M059J (cell line): ENCODE data around the gene WIPF1. TPM values are rescaled to one million over a fixed set of nuclear protein-coding genes. Genes with fewer than 3 reads are reported as not detected.

Experiments
- DNase-seq: peaks from one replicate; pipeline ENCODE4 v3.0.0-alpha.2; 2012; ENCODE audit warnings: low read depth
- total RNA-seq: library from RNA; depleted of rRNA; stranded (reverse); fragments of >200 nt; shearing (Covaris generic); gene quantifications from 2 replicates; pipeline ENCODE4 v1.2.3, GENCODE V29; 2014

WIPF1 gene
- total RNA-seq, 1 experiment from 2014 or later, result 10.6 TPM

DNA sequence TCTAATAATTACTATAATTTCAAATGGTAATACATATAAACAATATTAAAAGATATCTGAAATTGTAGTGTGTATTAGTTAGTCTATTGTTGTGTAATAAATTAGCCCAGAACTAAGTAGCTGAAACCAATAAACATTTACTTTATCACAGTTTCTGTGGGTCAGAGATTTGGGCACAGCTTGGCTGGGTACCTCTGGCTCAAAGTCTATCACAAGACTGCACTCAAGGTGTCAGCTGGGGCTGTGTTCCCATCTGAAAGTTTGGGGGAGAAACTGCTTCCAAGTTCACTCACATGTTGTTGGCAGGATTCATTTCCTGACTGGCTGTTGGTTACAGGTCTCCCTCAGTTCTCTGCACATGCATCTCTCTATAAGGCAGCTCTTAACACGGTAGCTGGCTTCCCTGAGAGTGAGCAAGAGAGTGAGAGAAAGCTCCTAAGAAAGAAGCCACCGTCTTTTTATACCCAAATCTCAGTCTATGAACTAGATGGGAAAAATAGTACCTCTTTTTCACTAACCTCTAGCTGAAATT lies 25.6 kb upstream of the WIPF1 start:
- DNase-seq, result no peak

DNA sequence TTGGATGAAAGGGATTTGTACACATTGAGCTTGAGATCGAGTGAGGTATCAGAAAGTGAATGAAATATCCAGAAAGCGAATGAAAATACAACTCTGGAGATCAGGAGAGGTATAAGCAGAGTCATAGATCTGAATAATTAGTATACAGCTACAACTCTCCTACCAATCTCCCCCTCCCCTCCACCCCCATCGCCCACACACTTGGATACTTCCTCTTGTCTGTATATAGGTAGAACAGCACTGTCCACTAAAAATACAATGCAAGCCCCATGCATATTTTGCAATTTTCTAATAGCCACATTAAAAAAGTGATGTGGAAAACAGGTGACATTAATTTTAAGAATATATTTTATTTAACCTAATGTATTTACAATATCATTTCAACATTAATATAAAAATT lies 23.7 kb upstream of the WIPF1 start:
- DNase-seq, result no peak

DNA sequence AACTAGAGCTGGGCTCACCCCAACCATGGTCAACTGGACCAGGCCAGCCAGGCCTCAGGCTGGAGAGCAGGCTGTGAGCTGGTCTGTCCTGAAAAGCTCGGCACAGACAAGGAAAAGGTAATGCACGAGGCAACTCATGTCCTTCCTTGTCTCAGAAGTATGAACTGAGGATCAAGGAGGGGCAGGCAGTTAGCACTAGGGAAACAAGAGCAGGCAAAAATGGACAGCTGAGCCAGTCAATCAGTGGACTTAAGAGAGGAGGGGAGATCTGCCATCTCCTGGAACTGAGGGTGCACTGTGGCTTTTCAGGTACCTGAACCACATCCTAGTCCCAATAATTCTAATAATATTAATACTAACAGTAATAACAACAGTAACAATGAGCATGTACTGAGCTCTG lies 20.6 kb upstream of the WIPF1 start:
- no peak for DNase-seq

DNA sequence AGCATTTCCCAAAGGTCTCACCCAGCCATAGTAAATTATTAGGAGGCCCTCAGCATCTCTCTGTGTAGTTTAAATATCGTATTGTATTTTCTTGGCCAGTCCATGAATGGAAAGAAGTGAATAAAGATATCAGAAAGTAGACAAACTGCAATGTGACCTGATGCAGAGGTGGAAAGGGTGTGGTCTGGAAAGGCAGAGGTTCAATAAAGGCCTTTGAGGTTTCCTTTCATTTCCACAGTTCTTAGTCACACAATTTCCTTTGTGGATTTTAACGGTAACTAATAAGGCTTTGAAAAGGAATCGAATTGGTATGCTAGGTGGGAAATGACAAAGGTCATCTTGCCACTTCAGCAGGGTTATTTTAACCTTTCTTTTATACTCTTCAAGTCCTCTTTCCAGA lies 20.1 kb upstream of the WIPF1 start:
- peak; percentile 39 for DNase-seq

DNA sequence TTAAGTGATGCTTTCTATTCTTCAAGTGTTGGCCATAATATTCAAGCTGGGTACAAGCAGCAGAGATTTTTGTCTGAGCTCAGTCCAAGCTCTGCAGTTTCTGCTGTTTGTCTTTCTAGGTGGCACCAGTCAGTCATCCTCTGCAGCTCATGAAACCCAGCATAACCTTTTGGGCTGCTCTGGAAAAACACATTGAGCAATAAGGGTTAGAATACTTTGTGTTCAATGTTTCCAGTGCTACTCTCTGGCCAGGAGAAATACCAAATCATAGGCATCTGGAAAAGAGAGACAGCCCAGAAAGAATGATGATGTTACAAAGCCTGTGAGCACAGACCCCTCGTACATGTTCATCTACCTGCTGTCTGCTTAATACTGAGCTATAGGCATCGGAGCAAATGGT lies 19.5 kb upstream of the WIPF1 start:
- no peak for DNase-seq

DNA sequence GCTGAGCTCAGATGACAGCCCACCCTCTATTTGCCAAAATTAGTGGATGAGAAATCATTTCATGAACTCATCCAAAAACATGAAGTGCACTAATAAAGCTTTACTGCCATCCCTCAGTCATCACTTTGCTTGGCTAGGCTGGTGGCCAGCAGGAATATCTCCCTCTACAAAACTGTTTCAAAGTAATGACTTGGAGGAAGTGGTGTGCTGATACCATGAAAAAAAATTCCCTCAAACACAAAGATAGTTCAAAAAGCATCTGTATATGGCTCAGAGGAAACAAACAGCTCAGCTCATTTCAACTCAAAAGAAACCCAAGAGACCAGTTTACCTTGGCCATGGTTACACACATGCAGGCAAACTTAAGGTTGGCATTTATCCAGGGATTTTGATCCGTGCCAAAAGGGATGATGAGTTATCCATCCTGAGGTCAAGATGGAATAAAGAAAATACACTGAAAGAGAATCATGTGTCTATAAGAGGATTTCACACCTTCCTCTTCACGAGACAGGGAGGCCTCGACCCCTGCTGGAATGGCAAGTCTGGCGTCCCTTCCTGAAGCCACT lies 18.4 kb upstream of the WIPF1 start:
- peak; percentile 87 for DNase-seq

DNA sequence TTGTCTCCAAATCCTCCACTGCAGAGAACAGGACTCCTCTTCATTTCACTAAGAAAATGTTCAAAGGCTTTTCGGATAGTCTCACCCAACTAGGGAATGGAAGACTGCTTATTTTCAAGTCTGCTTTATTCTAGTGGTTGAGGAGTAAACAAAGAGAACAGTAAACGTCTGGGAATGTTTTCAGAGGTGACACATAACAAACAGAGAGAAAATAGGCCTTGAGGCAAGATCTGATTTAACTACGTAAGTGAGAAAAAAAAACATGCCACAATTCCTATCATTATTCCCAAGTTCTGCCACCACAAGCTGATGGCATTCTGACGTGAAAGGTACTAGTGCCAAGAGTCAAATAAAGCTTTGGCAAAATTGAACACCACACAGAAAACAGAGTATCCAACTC lies 16.7 kb upstream of the WIPF1 start:
- DNase-seq, result peak; percentile 93

DNA sequence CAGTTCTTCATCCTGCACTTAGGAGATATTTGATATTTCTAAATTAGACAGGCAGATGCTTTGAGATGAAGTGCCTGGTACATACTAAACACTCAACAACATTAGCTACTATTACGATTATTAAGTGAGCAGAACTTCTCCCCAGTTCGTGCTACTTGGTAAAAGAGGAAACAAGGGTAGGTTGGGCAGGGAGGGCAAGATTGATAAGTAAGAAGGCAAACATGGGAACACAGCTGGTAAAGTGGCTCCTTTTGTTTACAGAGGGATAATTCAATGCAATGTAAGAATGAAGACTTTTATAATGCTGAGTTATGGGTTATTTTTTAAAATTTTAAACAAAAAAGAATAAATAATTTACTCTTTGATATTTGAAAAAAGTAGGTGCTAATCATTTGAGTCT lies 15.9 kb upstream of the WIPF1 start:
- DNase-seq, result no peak

DNA sequence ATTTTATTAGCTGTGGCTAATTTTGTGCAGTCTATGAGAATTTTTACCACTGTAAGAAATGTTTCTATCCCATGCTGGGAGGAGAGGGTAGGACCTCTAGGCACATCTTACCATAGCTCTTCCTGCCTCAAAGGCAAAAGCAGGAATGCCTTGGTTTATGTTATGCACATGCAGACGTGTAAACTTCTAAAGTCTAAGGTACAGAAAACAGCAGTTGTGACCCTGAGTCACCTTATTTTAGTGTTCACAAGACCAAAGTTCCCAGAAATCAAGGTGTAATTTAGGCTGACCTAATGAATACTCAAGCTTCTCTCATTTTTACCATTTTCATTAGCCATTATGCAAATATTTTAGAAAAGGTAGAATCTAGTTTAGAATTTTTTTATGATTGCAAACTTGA lies 15.4 kb upstream of the WIPF1 start:
- no peak for DNase-seq

DNA sequence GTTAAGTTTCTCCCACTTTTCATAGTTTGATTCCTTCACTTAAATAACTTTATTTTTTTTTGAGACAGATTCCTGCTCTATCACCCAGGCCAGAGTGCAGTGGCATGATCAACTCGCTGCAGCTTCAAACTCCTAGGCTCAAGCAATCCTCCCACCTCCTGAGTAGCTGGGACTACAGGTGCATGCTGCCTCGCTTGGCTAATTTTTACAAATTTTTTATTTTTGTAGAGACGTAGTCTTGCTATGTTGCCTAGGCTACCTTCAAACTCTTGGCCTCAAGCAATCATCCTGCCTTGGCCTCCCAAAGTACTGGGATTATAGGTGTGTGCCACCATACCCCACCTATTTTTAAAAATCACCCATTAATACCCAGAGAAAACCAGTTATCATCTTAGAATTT lies 14.2 kb upstream of the WIPF1 start:
- no peak for DNase-seq

DNA sequence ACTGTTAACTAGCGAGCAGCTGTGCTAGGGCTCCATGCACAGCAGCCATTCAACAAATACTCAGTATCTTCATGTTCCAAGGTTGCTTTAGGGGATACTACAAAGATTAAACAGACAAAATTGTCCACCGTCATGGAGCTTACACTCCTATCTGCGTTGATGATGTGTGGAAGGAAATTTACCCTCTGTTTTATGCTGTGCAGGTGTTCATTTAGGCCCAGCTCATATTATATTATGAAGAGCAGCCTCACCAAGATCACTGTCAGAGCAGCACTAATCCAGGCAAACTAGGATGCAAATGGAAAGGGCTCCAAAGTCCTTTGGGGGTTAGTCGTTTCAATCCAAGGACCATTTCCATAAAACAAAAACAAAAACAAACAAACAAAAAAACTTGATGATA lies 13.4 kb upstream of the WIPF1 start:
- DNase-seq, result no peak

DNA sequence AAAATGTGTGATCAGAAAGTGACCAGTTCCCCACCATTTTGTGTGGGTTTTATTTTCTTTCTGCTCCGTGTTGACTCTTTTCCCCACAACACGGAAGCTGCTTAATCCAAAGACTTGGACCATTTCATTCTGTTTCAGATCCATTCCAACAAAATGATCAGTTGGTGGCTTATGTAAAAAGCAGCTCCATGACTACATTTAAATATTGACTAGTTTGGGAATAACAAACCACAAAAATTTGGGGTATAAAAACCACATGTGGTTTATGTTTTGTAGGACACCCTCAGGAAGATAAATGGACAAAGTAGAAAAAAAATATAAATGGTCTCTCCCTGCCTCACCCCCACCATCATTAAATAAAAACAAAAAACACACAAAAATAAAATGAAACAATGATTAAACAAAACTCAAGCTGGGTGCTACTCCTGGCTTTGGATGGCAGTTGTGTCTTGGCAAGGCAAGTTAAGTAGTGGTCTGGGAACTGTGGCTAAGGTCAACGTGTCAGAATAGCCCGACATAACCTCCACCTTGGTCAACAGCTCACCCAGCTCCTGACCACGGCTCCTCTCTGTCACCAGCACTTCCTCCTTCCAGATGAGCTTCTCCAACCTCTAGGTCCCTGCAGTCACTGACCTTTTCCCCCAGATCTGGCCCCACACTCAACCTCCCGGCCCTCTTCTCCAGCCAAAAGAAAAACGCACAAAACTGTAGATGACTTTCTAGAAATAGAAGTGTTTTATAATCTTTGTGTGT lies 12.8 kb upstream of the WIPF1 start:
- DNase-seq, result peak; percentile 72

DNA sequence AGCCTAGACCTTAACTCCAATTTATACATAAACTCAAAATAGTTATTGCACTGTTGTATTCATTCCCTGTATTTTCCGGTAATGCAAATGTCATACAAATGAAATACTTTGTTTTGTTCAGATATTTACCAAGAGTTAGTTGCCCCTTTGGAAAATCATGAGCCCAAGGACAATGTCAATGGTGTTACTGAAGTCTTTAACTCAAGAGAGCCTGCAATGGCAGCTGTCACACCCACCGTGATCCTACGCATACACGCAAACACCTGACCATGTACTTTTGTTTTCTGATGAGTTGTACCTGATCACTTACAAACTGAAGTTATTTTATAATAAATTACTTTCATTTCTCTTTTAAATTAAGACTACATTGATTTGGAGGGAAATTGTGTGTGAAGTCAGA lies 11.7 kb upstream of the WIPF1 start:
- no peak for DNase-seq

DNA sequence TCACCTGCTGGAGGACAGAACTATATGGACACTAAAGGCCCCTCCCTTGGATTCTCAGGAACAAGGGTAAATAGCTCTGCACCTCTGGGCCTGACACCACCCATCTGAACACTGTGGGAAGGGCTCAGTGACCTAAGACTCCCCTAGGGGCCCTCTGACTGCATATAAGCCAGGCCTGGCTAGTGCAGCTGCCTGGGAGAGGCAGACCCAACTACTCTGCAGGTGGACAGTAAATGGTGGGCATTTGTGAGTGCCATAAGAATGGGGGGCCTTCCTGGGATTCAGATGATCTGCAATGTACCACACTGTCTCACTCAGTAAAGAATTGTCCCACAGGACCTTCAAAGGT lies 11.2 kb upstream of the WIPF1 start:
- DNase-seq, result no peak

DNA sequence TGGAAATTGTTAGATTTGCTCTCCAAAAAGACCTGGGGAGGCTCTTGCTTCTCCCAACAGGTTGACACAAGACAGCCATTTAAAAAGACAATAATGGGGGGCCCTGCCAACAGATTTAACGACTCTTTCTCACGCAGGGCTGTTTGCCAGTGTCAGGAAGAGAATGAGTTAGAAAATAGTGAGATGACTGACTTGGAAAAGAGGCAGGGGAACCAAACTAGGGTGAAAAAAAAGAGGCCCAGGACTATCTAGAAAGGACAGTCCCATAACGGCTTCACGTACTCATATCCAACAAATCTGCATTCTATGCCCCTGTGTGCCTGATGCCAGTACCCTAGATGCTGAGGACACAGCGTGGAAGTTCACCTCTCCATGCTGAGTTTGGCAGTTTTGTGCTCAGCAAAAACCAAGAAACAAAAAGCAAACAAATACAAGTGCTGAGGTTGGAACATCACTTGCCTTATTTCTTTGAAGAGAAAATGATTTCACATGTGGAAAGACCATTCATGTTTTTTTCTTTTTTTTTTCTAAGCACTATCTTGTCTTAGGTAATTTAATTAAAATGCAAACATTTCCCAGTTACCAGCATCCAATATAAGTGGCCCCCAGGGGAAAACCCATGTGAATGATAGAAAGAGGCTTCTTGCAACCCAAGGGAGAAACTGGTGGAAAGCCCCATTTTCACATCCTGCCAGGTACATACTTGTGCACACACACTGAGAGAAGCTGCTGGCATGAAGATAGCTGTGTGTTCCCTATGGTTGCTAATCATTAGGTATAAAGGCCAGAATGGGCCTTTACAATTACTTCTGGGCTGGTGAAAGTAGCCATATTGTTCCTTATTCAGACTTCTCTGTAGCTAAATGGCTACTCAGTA lies 10.6 kb upstream of the WIPF1 start:
- DNase-seq, result no peak

DNA sequence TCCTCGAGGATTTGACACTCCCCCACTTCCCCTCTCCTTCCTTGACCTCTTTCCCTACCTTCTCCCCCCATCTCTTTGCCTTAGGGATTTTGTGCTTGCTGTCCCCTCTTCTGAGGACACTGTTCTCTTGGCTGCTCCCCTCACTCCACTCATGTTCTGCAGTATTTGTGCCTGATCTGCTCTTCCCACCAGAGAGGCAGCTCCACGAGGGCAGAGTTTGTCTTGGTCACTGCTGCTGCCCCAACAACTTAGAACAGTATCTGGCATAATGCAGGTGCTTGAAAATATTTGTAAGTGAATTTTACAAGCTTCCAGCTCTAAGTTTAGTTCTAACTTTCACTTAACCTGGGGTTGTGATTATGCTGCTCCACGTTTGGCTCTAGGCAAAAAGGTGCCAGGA lies 10.0 kb upstream of the WIPF1 start:
- no peak for DNase-seq

DNA sequence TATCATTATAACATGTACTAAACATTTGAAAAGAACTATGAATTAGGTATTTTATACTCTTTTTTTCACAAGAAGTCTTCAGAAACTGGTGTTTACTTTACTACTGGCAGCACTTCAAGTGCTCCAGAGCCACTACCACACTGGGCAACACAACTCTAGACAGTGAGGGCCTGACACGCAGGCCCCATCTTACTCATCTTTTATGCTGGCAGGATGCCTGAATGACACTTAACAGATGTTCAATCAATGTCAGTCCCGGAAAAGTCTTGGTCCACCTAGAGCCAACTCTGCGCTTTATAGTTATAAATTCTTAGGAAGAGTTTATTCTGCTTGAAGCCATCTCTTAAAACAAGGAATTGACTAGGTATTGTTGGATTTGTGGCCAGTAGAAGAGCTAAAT lies 8.7 kb upstream of the WIPF1 start:
- DNase-seq, result peak; percentile 92

DNA sequence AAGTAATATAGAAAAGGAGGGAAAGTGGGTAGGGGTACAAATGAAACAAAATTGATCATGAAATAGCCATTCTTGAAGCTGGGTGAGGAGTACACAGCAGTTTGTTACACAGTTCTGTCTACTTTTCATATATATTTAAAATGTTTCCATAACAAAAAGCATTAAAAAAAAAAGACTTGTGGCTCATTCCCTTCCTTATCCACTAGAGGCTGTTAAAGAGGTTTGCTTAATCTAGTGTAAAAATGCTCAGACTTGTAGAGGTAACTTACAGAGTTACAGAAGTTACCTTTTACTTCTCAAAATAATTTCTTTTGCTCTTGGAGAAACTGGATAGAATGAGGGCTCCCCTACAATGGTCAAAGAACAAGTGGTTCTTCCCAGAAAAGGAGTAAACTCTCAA lies 8.1 kb upstream of the WIPF1 start:
- peak; percentile 27 for DNase-seq

DNA sequence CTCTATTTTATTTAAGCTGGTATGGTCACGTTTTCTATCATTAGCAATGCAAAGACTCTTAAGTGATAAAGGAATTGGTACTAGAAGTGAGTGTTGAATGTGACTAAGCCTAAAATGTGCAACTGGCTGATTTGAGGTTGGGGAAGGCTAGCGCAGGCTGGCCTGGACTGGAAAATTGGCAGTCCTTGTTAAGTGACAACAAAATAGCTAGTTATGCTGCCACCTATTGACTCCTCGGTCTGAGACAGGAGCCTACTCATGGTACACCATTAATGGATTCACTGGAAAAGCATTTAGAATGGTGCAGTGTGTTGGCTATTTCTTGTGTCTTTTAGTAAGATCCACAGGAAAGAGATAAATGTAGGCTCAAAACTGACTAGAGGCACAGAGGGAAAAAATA lies 5.7 kb upstream of the WIPF1 start:
- peak; percentile 65 for DNase-seq

DNA sequence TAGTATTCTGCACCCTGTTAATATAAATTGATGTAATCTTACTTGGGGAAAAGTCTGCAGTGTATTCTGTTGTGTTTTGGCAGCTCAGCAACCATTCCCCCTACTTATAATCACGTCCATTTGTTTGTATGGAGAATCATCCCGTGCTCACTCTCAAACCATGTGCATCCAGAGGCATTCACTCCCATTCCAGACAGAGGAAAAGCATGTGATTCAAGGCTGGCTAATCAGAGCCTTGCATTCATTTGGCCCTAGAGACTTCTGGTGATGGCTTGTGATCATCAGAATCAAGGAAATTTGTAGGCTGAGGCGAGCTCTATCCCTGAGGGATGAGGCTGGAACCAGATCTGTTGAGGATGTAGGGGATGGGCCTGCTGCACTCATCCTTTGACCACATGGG lies 5.1 kb upstream of the WIPF1 start:
- no peak for DNase-seq

DNA sequence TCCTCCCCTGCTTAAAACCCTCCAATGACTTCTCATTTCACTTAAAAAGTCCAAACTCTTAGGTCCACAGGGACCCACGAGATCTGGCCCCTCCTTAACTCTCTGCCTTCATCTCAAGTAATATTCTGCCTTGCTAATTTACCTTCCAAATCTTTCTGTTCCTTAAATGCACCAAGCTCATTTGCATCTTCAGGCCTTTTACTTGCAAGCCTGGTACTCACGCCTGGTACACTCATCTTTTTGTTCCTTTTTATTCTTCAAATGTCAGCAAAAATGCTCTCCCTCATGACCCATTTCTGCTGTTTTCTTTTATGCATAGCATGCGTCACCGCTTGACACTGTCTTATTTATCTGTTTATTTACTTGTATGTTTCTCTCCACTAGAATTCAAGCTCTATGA lies 2.7 kb upstream of the WIPF1 start:
- DNase-seq, result no peak

DNA sequence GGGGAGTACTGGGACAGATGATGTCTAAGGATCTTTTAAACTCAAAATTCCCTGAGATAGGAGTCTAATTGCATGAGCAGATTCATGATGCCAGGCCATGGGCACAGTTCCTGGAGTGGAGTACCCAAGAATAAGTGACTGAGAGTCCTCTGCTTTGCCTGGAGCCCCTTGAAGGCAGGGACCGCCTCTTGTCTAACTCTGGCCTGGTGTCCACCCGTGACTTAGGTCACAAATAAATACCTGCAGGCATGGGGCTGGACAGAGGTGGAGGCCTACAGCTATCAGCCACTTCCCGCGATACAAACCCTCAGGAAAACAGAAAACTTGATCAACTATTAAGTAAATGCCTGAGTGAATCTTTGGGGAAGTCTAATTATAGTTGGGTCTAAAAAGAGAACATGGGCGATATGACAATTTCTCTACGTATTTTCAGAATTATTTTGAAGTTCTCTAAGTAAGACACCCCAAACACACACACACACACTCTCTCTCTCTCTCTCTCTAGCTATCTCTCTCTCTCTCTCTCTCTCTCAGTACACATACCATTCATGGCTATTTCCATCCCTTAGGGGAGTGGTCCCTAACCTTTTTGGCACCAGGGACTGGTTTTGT lies 1.8 kb upstream of the WIPF1 start:
- no peak for DNase-seq

DNA sequence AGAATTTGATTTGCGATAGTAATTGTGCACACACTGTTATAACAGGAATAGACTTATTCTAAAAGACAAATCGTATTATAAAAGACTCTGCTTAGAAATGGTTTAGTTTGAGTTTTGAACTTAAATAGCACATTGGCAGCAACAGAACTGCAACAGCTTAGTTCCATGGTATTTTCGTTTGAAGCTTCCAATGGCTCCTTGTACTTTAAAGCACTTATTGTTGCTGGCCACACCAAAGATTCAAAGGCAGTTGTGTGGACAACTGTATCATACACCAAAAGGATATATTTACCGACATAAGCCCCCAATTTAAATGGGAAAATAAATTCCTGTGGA lies 627 bp downstream of the WIPF1 start:
- no peak for DNase-seq
